HepG2 (cell line): Measurements from ENCODE around the gene COQ8B. TPM values are rescaled to one million over a fixed set of nuclear protein-coding genes. Genes with fewer than 3 reads are reported as not detected.

ENCODE experiments used
- BHLHE40 ChIP-seq: IDR thresholded peaks from 2 replicates; pipeline ENCODE4 v1.6.1; 2011; ENCODE audit warnings: low read length, improper control_type of control experiment
- CEBPZ ChIP-seq: IDR thresholded peaks from 2 replicates; pipeline ENCODE4 v1.6.1; 2012; ENCODE audit warnings: low read length, improper control_type of control experiment
- ELK4 ChIP-seq: sonication (generic); formaldehyde crosslinking; IDR thresholded peaks from 2 replicates; pipeline ENCODE4 v1.9.0; 2021; ENCODE audit warnings: missing genetic modification reagents, borderline replicate concordance
- MIXL1 ChIP-seq: IDR thresholded peaks from 2 replicates; pipeline ENCODE4 v1.6.1; 2016
- NKX3-1 ChIP-seq: sonication (generic); formaldehyde crosslinking; IDR thresholded peaks from 2 replicates; pipeline ENCODE4 v1.5.0; 2020; ENCODE audit warnings: missing genetic modification reagents
- NR2F6 ChIP-seq, 2 experiments: IDR thresholded peaks; 2 replicates each; pipeline ENCODE4 v1.6.1; 2016; ENCODE audit warnings: antibody characterized with exemption in 1 of 2, mild to moderate bottlenecking in 1 of 2
- STAG1 ChIP-seq: sonication (generic); formaldehyde crosslinking; IDR thresholded peaks from 2 replicates; pipeline ENCODE4 v1.4.0; 2020; ENCODE audit warnings: missing genetic modification reagents
- THAP11 ChIP-seq: IDR thresholded peaks from 2 replicates; pipeline ENCODE4 v1.6.1; 2016; ENCODE audit warnings: missing biosample characterization, missing genetic modification reagents
- ZKSCAN8 ChIP-seq: IDR thresholded peaks from 2 replicates; pipeline ENCODE4 v1.6.1; 2016; ENCODE audit warnings: borderline replicate concordance, missing genetic modification reagents, missing compliant biosample characterization
- ZNF563 ChIP-seq: sonication (generic); formaldehyde crosslinking; IDR thresholded peaks from 2 replicates; pipeline ENCODE4 v1.8.0; 2022; ENCODE audit warnings: mild to moderate bottlenecking, moderate library complexity, missing genetic modification reagents
- ZNF605 ChIP-seq: sonication (generic); formaldehyde crosslinking; IDR thresholded peaks from 2 replicates; pipeline ENCODE4 v1.8.0; 2022; ENCODE audit warnings: mild to moderate bottlenecking, missing genetic modification reagents
- ZNF777 ChIP-seq: sonication (generic); formaldehyde crosslinking; IDR thresholded peaks from 2 replicates; pipeline ENCODE4 v1.4.0; 2020; ENCODE audit warnings: missing genetic modification reagents
- ZSCAN29 ChIP-seq: sonication (generic); formaldehyde crosslinking; conservative IDR thresholded peaks from 2 replicates; pipeline ENCODE4 v1.4.0; 2020; ENCODE audit warnings: mild to moderate bottlenecking, missing genetic modification reagents
- polyA plus RNA-seq, 8 experiments: library from polyadenylated mRNA; depleted of rRNA in 3 of 8; stranded (reverse) in 7 of 8; unstranded in 1 of 8; fragments of >200 nt; fragmentation: Illumina TruSeq in 4 of 8; extraction: Trizol in 4 of 8; gene quantifications; 2 replicates each; pipeline versions ENCODE4 v1.2.1 to v1.2.3, GENCODE V29; 2011 to 2016; ENCODE audit warnings: low read depth in 4 of 8, missing spikeins in 1 of 8, mixed read lengths in 1 of 8; ENCODE audit not compliant: insufficient read depth in 1 of 8
- total RNA-seq, 5 experiments: library from RNA; depleted of rRNA; stranded (reverse); fragments of >200 nt; fragmentation: Illumina TruSeq; extraction: Trizol; gene quantifications; 2 replicates each; pipeline ENCODE4 v1.2.3, GENCODE V29; 2016; ENCODE audit warnings: low read depth in 1 of 5
- TF ChIP-seq, protein P1 (sequence below), 2 experiments: sonication (generic) in 1 of 2; formaldehyde crosslinking in 1 of 2; IDR thresholded peaks; 2 replicates each; pipeline versions ENCODE4 v1.5.1 to v1.6.1; 2011 to 2020; ENCODE audit warnings: borderline replicate concordance in 1 of 2, low read depth in 1 of 2, low read length in 1 of 2, mild to moderate bottlenecking in 1 of 2, missing genetic modification reagents in 1 of 2, moderate library complexity in 1 of 2
- TF ChIP-seq, protein P2 (sequence below): sonication (generic); formaldehyde crosslinking; IDR thresholded peaks from 2 replicates; pipeline ENCODE4 v1.4.0; 2020; ENCODE audit warnings: missing genetic modification reagents, mild to moderate bottlenecking, borderline replicate concordance
- TF ChIP-seq, protein P3 (sequence below): sonication (generic); formaldehyde crosslinking; IDR thresholded peaks from 2 replicates; pipeline ENCODE4 v1.8.0; 2022; ENCODE audit warnings: missing genetic modification reagents, mild to moderate bottlenecking, inconsistent platforms, borderline replicate concordance
- TF ChIP-seq, protein P4 (sequence below): sonication (generic); formaldehyde crosslinking; conservative IDR thresholded peaks from 2 replicates; pipeline ENCODE4 v1.5.0; 2020; ENCODE audit warnings: missing genetic modification reagents

Gene COQ8B
- total and polyA plus RNA-seq, 2 of the 13 experiments (the other 11 are each of a cell fraction or from before 2014, with no cell fraction given) = 12.3 to 17.2 TPM

- TF ChIP-seq, protein P1, sequence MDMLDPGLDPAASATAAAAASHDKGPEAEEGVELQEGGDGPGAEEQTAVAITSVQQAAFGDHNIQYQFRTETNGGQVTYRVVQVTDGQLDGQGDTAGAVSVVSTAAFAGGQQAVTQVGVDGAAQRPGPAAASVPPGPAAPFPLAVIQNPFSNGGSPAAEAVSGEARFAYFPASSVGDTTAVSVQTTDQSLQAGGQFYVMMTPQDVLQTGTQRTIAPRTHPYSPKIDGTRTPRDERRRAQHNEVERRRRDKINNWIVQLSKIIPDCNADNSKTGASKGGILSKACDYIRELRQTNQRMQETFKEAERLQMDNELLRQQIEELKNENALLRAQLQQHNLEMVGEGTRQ (IDR thresholded peaks at IDR 0.05; ENCODE audit: low read depth, low read length) = no peak
- TF ChIP-seq, protein P1 (CRISPR knock-in tag; IDR thresholded peaks at IDR 0.05; ENCODE audit: borderline replicate concordance) = no peak; the same call in 1 of the 2 replicates
- TF ChIP-seq STAG1 (CRISPR knock-in tag) (no peak), BHLHE40 (peak; percentile 52; the same call in 1 of the 2 replicates), CEBPZ (peak; percentile 1; the same call in 1 of the 2 replicates), THAP11 (peak; percentile 94), ELK4 (no peak), MIXL1 (CRISPR knock-in tag) (0 out of 2 replicates have a peak, but pooled peaks have one; percentile 39), ZKSCAN8 (CRISPR knock-in tag) (no peak), ZNF605 (CRISPR knock-in tag) (peak; percentile 6; the same call in 1 of the 2 replicates), NR2F6 (IDR thresholded peaks at IDR 0.05) (no peak), NR2F6 (CRISPR knock-in tag; IDR thresholded peaks at IDR 0.05) (no peak), ZSCAN29 (no peak), NKX3-1 (CRISPR knock-in tag) (peak; percentile 64; the same call in 1 of the 2 replicates), ZNF563 (no peak), ZNF777 (CRISPR knock-in tag) (peak; percentile 14; the same call in 1 of the 2 replicates)
- TF ChIP-seq, protein P2, sequence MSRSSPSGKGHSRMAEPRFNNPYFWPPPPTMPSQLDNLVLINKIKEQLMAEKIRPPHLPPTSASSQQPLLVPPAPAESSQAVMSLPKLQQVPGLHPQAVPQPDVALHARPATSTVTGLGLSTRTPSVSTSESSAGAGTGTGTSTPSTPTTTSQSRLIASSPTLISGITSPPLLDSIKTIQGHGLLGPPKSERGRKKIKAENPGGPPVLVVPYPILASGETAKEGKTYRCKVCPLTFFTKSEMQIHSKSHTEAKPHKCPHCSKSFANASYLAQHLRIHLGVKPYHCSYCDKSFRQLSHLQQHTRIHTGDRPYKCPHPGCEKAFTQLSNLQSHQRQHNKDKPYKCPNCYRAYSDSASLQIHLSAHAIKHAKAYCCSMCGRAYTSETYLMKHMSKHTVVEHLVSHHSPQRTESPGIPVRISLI (CRISPR knock-in tag) = no peak
- TF ChIP-seq, protein P3, sequence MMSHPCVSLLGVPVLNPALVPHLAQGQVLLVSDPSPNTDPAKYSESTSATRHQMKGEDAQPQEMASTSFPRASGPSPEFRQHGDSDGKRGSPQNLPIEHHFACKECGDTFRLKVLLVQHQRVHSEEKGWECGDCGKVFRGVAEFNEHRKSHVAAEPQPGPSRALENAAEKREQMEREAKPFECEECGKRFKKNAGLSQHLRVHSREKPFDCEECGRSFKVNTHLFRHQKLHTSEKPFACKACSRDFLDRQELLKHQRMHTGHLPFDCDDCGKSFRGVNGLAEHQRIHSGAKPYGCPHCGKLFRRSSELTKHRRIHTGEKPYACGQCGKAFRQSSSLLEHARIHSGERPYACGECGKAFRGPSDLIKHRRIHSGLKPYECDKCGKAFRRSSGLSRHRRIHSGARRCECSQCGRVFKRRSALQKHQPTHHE (CRISPR knock-in tag) = no peak
- TF ChIP-seq, protein P4, sequence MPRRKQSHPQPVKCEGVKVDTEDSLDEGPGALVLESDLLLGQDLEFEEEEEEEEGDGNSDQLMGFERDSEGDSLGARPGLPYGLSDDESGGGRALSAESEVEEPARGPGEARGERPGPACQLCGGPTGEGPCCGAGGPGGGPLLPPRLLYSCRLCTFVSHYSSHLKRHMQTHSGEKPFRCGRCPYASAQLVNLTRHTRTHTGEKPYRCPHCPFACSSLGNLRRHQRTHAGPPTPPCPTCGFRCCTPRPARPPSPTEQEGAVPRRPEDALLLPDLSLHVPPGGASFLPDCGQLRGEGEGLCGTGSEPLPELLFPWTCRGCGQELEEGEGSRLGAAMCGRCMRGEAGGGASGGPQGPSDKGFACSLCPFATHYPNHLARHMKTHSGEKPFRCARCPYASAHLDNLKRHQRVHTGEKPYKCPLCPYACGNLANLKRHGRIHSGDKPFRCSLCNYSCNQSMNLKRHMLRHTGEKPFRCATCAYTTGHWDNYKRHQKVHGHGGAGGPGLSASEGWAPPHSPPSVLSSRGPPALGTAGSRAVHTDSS (CRISPR knock-in tag) = no peak
Measured at GRCh38 chr19:40750874-40751537, 34.3 kb upstream of the COQ8B start, which contains the start of gene SNRPA (continued).
